H9 (cell line): ENCODE measurements around the gene PAXX. TPM values are rescaled to one million over a fixed set of nuclear protein-coding genes. Genes with fewer than 3 reads are reported as not detected.

Experiments
- DNase-seq: peaks from one replicate; pipeline ENCODE4 v3.0.0-alpha.2; 2017
- H2AFZ ChIP-seq: one replicate; pipeline ENCODE4 v1.6.1; 2013; ENCODE audit warnings: mild to moderate bottlenecking, low read length, control low read depth, moderate library complexity
- H2AK5ac ChIP-seq: 2 replicates; pipeline ENCODE4 v1.6.1; 2013; ENCODE audit warnings: low read length, control low read depth, mixed read lengths; ENCODE audit not compliant: insufficient read length
- H2BK120ac ChIP-seq: one replicate; pipeline ENCODE4 v1.6.1; 2013; ENCODE audit warnings: low read depth, mild to moderate bottlenecking, low read length, control low read depth, inconsistent platforms; ENCODE audit not compliant: poor library complexity, severe bottlenecking
- H2BK12ac ChIP-seq: 2 replicates; pipeline ENCODE4 v1.6.1; 2013; ENCODE audit warnings: low read length, control low read depth, mixed read lengths, low read depth; ENCODE audit not compliant: insufficient read length
- H2BK15ac ChIP-seq: 2 replicates; pipeline ENCODE4 v1.6.1; 2013; ENCODE audit warnings: low read depth, low read length, control low read depth
- H2BK20ac ChIP-seq: one replicate; pipeline ENCODE4 v1.6.1; 2013; ENCODE audit warnings: low read depth, mild to moderate bottlenecking, low read length, control low read depth, inconsistent platforms; ENCODE audit not compliant: poor library complexity, severe bottlenecking
- H2BK5ac ChIP-seq: 2 replicates; pipeline ENCODE4 v1.6.1; 2013; ENCODE audit warnings: low read length, control low read depth, mixed read lengths; ENCODE audit not compliant: insufficient read length
- H3K14ac ChIP-seq: 2 replicates; pipeline ENCODE4 v1.6.1; 2013; ENCODE audit warnings: low read length, control low read depth; ENCODE audit not compliant: insufficient read depth
- H3K18ac ChIP-seq: 2 replicates; pipeline ENCODE4 v1.6.1; 2013; ENCODE audit warnings: low read depth, mild to moderate bottlenecking, mixed read lengths, low read length, control low read depth; ENCODE audit not compliant: insufficient read length
- H3K23ac ChIP-seq: 2 replicates; pipeline ENCODE4 v1.6.1; 2013; ENCODE audit warnings: low read length, control low read depth, mixed read lengths, low read depth; ENCODE audit not compliant: insufficient read length
- H3K23me2 ChIP-seq: 2 replicates; pipeline ENCODE4 v1.6.1; 2013; ENCODE audit warnings: low read depth, mild to moderate bottlenecking, mixed read lengths, low read length, control low read depth; ENCODE audit not compliant: insufficient read length, poor library complexity, severe bottlenecking
- H3K27ac ChIP-seq: 2 replicates; pipeline ENCODE4 v1.5.1; 2013; ENCODE audit warnings: low read length, control low read depth, mixed read lengths, low read depth; ENCODE audit not compliant: insufficient read length
- H3K27me3 ChIP-seq: 2 replicates; pipeline ENCODE4 v1.6.1; 2013; ENCODE audit warnings: low read length, control low read depth, inconsistent platforms; ENCODE audit not compliant: insufficient read depth
- H3K4ac ChIP-seq: 2 replicates; pipeline ENCODE4 v1.6.1; 2013; ENCODE audit warnings: low read depth, mild to moderate bottlenecking, control low read depth, inconsistent platforms, low read length, moderate library complexity
- H3K4me1 ChIP-seq: 2 replicates; pipeline ENCODE4 v1.6.1; 2013; ENCODE audit warnings: low read length, control low read depth, inconsistent platforms; ENCODE audit not compliant: insufficient read depth
- H3K4me2 ChIP-seq: 2 replicates; pipeline ENCODE4 v1.6.1; 2013; ENCODE audit warnings: low read length, control low read depth, mixed read lengths; ENCODE audit not compliant: insufficient read length, insufficient read depth
- H3K56ac ChIP-seq: 2 replicates; pipeline ENCODE4 v1.6.1; 2013; ENCODE audit warnings: low read depth, mild to moderate bottlenecking, mixed read lengths, low read length, control low read depth; ENCODE audit not compliant: insufficient read length
- H3K79me1 ChIP-seq: 2 replicates; pipeline ENCODE4 v1.6.1; 2013; ENCODE audit warnings: low read depth, mild to moderate bottlenecking, moderate library complexity, low read length, control low read depth, inconsistent platforms; ENCODE audit not compliant: insufficient read depth, poor library complexity, severe bottlenecking
- H3K79me2 ChIP-seq: 2 replicates; pipeline ENCODE4 v1.6.1; 2013; ENCODE audit warnings: low read length, control low read depth, inconsistent platforms; ENCODE audit not compliant: insufficient read depth
- H3K9ac ChIP-seq: 2 replicates; pipeline ENCODE4 v1.6.1; 2013; ENCODE audit warnings: low read length, control low read depth, mixed read lengths; ENCODE audit not compliant: insufficient read length; ENCODE audit errors: extremely low read depth
- H3K9me3 ChIP-seq: one replicate; pipeline ENCODE4 v1.6.1; 2013; ENCODE audit warnings: low read depth, low read length, inconsistent platforms; ENCODE audit not compliant: control insufficient read depth
- H3T11ph ChIP-seq: one replicate; pipeline ENCODE4 v1.6.1; 2013; ENCODE audit warnings: mild to moderate bottlenecking, low read length, control low read depth, inconsistent platforms
- H4K20me1 ChIP-seq: one replicate; pipeline ENCODE4 v1.6.1; 2013; ENCODE audit not compliant: control insufficient read depth, insufficient read length, insufficient read depth
- H4K5ac ChIP-seq: 2 replicates; pipeline ENCODE4 v1.6.1; 2013; ENCODE audit warnings: low read depth, mild to moderate bottlenecking, mixed read lengths, low read length, control low read depth; ENCODE audit not compliant: insufficient read length
- H4K8ac ChIP-seq: replicated peaks from 2 replicates; pipeline ENCODE4 v1.6.1; 2013; ENCODE audit warnings: low read length, control low read depth, mixed read lengths, low read depth; ENCODE audit not compliant: insufficient read length
- H4K91ac ChIP-seq: 2 replicates; pipeline ENCODE4 v1.6.1; 2013; ENCODE audit warnings: low read depth, mild to moderate bottlenecking, moderate library complexity, mixed read lengths, low read length, control low read depth; ENCODE audit not compliant: insufficient read length
- H3K27ac Mint-ChIP-seq, 3 experiments: 2 replicates in 2 of 3; 3 replicates in 1 of 3; pipeline ENCODE4 v1.8.0; 2020 to 2021; ENCODE audit warnings: mixed read lengths in 3 of 3, mild to moderate bottlenecking in 1 of 3, moderate library complexity in 1 of 3
- H3K27me3 Mint-ChIP-seq: 2 replicates; pipeline ENCODE4 v1.8.0; 2021; ENCODE audit warnings: low read depth, mild to moderate bottlenecking, moderate library complexity, mixed read lengths
- H3K36me3 Mint-ChIP-seq, 3 experiments: 2 replicates in 2 of 3; 3 replicates in 1 of 3; pipeline ENCODE4 v1.8.0; 2020 to 2021; ENCODE audit warnings: low read depth in 3 of 3, mixed read lengths in 3 of 3; ENCODE audit not compliant: insufficient read depth in 1 of 3
- H3K4me1 Mint-ChIP-seq, 2 experiments: 2 replicates each; pipeline ENCODE4 v1.8.0; 2020; ENCODE audit warnings: mixed read lengths in 2 of 2
- H3K4me3 Mint-ChIP-seq, 2 experiments: 2 replicates in 1 of 2; 3 replicates in 1 of 2; pipeline ENCODE4 v1.8.0; 2020 to 2021; ENCODE audit warnings: mild to moderate bottlenecking in 2 of 2, mixed read lengths in 2 of 2, moderate library complexity in 1 of 2
- H3K9me3 Mint-ChIP-seq, 2 experiments: 2 replicates in 1 of 2; 3 replicates in 1 of 2; pipeline ENCODE4 v1.8.0; 2020; ENCODE audit warnings: mild to moderate bottlenecking in 2 of 2, mixed read lengths in 2 of 2, moderate library complexity in 1 of 2
- WGBS: extraction: QIAGEN DNeasy Blood & Tissue Kit; methylation state at CpG from one replicate; pipeline ENCODE4 v1.1.7; 2013; ENCODE audit warnings: missing lambda C conversion rate, low lambda C conversion rate, mixed read lengths; ENCODE audit not compliant: insufficient read length; ENCODE audit errors: extremely low coverage; 5-methylcytosine and 5-hydroxymethylcytosine counted together
- total RNA-seq: library from RNA; stranded (reverse); gene quantifications from 2 replicates; pipeline ENCODE4 v1.2.1, GENCODE V29; 2021
- TF ChIP-seq, protein P1 (sequence below): fragments of 200-600 bp; sonication (generic); conservative IDR thresholded peaks from 3 replicates; pipeline ENCODE4 v1.8.0; 2021; ENCODE audit warnings: antibody characterized with exemption, mild to moderate bottlenecking

PAXX gene
- total RNA-seq, 1 experiment from 2014 or later, result 51.2 TPM

DNA sequence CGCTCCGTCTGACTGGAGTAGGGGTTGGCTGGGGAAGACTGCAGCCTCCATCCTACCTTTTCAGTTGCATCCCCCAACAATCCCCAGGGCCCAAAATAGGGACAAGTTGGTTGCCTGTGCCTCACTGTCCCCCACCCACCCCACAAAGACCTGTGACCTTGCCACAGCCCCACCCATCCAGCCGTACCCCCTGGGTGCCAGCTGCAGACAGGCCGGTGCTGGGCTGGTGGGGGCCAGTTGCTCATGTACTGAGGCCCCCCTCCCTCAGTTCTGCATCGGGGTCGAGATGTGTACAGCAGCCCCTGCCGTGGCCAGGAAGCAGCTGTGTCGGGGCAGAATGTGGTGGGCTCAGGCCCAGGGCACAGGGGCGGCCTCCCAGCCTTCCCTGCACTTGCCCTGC lies 9.1 kb upstream of the PAXX start:
- Histone ChIP-seq H3K14ac (no peak overlapping the region), H3T11ph (no peak overlapping the region), H4K8ac (no peak overlapping the region), H3K4me1 (no peaks in the 10 kb centered on the region; the same call in 1 of the 2 replicates), H2AFZ (no peak overlapping the region), H3K9ac (no peak overlapping the region), H2BK20ac (no peak overlapping the region), H2BK120ac (no peak overlapping the region), H3K79me1 (no peaks in the 10 kb centered on the region), H2BK5ac (no peak overlapping the region), H3K56ac (no peak overlapping the region), H3K18ac (no peak overlapping the region), H3K9me3 (no peaks in the 10 kb centered on the region), H3K27me3 (no peaks in the 10 kb centered on the region), H2BK12ac (no peak overlapping the region), H2AK5ac (no peak overlapping the region), H3K27ac (no peak overlapping the region), H3K23ac (no peak overlapping the region), H3K4me2 (no peak overlapping the region), H4K20me1 (no peaks in the 10 kb centered on the region), H3K23me2 (peaks cover 3% of the 10 kb centered on the region), H2BK15ac (no peak overlapping the region), H4K91ac (no peak overlapping the region), H3K79me2 (no peaks in the 10 kb centered on the region), H3K4ac (no peak overlapping the region), H4K5ac (no peak overlapping the region)
- H3K27ac Mint-ChIP-seq, result no peak overlapping the region
- no peak overlapping the region for H3K4me3 Mint-ChIP-seq
- no peaks in the 10 kb centered on the region for H3K9me3 Mint-ChIP-seq
- peaks cover 4% of the 10 kb centered on the region for H3K27me3 Mint-ChIP-seq
- H3K36me3 Mint-ChIP-seq, result peaks cover 0 to 3% (median 0%) of the 10 kb centered on the region in 3 experiments; a peak in 1 of 7 replicates
- no CpG with 5 or more reads among the region's 9 CpGs for WGBS
- H3K4me1 Mint-ChIP-seq, result peaks cover 0 to 8% of the 10 kb centered on the region in 2 experiments; a peak in 2 of 4 replicates
- TF ChIP-seq, protein P1, sequence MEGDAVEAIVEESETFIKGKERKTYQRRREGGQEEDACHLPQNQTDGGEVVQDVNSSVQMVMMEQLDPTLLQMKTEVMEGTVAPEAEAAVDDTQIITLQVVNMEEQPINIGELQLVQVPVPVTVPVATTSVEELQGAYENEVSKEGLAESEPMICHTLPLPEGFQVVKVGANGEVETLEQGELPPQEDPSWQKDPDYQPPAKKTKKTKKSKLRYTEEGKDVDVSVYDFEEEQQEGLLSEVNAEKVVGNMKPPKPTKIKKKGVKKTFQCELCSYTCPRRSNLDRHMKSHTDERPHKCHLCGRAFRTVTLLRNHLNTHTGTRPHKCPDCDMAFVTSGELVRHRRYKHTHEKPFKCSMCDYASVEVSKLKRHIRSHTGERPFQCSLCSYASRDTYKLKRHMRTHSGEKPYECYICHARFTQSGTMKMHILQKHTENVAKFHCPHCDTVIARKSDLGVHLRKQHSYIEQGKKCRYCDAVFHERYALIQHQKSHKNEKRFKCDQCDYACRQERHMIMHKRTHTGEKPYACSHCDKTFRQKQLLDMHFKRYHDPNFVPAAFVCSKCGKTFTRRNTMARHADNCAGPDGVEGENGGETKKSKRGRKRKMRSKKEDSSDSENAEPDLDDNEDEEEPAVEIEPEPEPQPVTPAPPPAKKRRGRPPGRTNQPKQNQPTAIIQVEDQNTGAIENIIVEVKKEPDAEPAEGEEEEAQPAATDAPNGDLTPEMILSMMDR, result no peak
- no peak for DNase-seq
